DMS53 (cell line): Measurements from ENCODE around the gene AGTPBP1.
"Not testable (repeated sequence)": the region's sequence is repeated elsewhere in the genome, so short reads cannot be mapped to it uniquely, and the experiment has no call there.

Experiments used
- DNase-seq: peaks from one replicate; lab custom pipeline; 2025; lab: John Stamatoyannopoulos, UW

The AGTPBP1 gene, protein sequence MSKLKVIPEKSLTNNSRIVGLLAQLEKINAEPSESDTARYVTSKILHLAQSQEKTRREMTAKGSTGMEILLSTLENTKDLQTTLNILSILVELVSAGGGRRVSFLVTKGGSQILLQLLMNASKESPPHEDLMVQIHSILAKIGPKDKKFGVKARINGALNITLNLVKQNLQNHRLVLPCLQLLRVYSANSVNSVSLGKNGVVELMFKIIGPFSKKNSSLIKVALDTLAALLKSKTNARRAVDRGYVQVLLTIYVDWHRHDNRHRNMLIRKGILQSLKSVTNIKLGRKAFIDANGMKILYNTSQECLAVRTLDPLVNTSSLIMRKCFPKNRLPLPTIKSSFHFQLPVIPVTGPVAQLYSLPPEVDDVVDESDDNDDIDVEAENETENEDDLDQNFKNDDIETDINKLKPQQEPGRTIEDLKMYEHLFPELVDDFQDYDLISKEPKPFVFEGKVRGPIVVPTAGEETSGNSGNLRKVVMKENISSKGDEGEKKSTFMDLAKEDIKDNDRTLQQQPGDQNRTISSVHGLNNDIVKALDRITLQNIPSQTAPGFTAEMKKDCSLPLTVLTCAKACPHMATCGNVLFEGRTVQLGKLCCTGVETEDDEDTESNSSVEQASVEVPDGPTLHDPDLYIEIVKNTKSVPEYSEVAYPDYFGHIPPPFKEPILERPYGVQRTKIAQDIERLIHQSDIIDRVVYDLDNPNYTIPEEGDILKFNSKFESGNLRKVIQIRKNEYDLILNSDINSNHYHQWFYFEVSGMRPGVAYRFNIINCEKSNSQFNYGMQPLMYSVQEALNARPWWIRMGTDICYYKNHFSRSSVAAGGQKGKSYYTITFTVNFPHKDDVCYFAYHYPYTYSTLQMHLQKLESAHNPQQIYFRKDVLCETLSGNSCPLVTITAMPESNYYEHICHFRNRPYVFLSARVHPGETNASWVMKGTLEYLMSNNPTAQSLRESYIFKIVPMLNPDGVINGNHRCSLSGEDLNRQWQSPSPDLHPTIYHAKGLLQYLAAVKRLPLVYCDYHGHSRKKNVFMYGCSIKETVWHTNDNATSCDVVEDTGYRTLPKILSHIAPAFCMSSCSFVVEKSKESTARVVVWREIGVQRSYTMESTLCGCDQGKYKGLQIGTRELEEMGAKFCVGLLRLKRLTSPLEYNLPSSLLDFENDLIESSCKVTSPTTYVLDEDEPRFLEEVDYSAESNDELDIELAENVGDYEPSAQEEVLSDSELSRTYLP

GRCh38 chr9:85741875-85742596, at the start of gene AGTPBP1:
Gene AGTPBP1 (minus strand): TSS chr9:85741954. CDS start chr9:85712533, 29,421 bp downstream.
- DNase-seq = peak; percentile 96

GRCh38 chr9:85786116-85786515, 44.4 kb upstream of the AGTPBP1 start:
- not testable (repeated sequence) for DNase-seq

- not testable (repeated sequence) for DNase-seq
These were observed 32.1 kb upstream of the AGTPBP1 start for GRCh38 chr9:85773844-85774243.

- not testable (repeated sequence) for DNase-seq
These were observed 20.0 kb upstream of the AGTPBP1 start for GRCh38 chr9:85761802-85762201.

- DNase-seq = not testable (repeated sequence)
These were observed 16.0 kb upstream of the AGTPBP1 start for GRCh38 chr9:85757716-85758115.

DNA sequence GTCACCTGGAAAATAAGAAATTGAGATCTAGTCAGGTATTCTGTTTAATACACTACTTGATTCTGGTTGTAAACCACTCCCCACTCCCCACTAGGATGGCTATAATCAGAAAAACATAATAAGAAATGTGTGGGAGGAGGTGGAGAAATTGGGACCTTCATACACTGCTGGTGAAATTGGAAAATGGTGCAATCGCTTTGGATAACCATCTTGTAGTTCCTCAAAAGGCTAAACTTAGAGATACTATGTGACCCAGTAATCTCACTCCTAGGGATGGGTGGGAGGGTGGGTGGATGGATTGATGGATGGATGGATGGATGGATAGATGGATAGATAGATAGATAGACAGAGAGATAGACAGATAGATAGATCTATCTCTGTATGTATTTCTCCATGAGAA, 14.5 kb upstream of the AGTPBP1 start:
- not testable (repeated sequence) for DNase-seq

- no peak for DNase-seq
These were observed 4.6 kb upstream of the AGTPBP1 start for GRCh38 chr9:85746309-85746708.

DNA sequence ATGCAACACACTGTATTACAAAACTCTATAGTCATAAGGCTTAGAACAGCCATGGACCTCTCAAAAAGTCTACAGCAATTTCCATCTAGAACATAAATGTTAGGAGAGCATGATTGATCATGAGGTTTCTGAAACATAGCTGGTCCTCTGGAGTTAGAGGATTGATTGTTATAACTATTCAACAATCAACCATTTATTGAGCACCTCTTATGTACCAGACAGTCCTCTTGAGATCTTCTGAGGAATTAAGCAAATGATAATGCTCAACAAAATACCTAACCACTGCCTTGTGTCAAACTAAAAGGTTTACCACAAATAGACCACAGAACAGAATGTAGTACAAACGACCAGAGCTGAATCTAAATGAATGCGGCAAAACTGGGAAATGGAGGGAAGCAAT, 3.4 kb upstream of the AGTPBP1 start:
- DNase-seq = no peak

DNA sequence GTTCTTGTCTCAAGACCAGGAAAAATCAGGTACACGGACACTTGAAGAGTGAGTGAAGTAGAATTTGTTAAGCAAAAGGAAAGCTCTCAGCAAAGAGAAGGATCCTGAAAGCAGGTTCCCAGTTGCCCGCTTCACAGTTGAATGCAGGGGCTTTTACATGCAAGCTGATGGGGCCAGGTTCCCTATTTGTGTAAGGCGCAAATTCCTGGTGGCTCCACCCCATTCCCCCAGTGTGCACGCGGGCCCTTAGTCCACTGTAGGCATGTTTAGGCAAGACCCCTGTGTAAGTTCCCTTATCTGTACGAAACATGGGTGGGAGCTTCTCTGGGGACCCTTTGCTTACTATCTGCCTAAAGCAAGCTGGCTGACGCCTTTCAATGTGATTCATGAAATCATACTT, 2.7 kb upstream of the AGTPBP1 start:
- no peak for DNase-seq

DNA sequence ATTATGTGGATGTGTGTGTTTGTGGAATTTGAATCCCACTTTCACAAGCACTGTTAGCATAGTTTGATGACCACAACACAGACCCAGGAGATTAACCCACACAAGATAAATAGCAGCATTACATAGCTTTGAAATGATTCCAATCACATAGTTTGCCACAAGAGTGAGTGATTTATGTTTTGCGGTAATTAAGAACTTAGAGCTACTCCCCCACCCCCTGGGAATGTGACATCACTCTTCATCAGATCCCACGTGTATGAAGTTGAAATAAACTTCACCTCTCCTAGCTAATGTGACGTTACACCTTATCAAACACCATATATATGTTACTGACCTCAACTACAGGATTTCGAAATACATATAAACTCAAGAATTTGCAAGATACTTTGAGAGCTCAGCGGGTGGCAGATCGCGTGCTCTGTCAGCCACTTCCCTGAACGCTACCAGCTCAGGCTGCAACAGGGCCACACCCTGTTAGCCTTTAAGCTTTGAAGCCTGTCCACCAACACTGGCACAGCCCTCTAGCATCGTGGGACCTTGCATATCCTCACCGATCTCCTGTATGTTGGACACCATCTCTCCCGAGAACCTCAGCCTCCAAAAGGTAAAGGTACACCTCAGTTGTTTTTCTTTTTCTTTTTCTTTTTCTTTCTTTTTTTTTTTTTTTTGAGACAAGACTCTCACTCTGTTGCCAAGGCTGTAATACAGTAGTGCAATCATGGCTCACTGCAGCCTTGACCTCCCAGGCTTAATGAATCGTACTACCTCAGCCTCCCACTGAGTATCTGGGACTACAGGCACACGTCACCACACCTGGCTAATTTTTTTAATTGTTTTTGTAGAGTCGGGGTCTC, 1.7 kb upstream of the AGTPBP1 start:
- peak; percentile 31 for DNase-seq

GRCh38 chr9:85742597-85742936, 813 bp upstream of the AGTPBP1 start:
- no peak for DNase-seq

DNA sequence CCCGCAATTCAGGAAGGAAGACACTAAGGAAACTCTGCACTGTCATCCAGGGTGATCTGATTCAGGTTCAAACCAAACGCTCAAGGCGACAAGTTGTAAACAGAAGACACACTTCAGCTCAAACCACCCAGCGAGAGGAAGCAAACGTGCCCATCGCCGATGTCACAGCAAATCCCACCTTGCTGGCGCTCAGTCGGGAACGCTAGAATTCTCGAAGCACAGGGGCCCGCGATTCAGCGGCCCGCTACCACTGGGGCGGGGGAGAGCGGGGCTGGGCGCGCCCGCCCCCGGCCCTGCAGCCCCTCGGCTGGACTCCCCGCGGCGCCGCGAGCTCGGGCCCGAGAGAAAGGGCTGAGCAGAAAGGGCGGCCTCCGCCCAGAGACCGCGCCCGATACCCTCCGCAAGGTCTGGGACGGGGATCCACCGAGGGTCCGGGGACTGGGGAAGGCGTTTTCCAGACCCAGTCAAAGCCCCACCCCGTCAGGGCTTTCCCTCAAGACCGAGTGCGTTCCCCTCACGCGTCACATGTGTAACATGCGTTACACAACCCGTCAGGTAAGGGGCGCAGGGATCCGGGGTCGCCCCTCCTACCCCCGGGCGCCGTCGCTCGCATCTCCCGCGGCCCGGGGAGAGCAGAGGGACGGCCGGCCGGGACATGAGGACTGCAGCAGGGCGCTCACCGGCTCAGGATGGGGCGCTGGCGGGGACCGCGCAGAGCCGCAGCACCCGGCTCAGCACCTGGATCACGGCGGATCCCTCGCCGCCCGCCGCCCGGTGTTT, 469 bp downstream of the AGTPBP1 start:
- peak; percentile 79 for DNase-seq

DNA sequence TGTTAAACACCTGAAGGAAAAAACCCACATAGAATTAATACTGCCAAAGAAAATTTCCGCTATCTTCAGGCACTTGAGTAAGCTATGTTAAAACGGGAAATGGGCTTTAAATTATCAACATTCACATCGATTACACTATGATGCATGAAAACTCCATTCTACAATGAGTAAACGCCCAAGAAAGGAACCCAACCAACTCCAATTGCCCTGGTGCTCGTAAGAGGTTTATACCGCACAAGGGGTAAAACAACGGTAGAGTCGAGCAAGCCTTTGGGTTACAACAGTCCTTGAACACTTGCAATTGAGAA, 1.0 kb downstream of the AGTPBP1 start:
- DNase-seq = no peak

GRCh38 chr9:85738509-85738908, 3.2 kb downstream of the AGTPBP1 start:
- no peak for DNase-seq

- no peak for DNase-seq
These were observed 4.1 kb downstream of the AGTPBP1 start for GRCh38 chr9:85737671-85738070.

DNA sequence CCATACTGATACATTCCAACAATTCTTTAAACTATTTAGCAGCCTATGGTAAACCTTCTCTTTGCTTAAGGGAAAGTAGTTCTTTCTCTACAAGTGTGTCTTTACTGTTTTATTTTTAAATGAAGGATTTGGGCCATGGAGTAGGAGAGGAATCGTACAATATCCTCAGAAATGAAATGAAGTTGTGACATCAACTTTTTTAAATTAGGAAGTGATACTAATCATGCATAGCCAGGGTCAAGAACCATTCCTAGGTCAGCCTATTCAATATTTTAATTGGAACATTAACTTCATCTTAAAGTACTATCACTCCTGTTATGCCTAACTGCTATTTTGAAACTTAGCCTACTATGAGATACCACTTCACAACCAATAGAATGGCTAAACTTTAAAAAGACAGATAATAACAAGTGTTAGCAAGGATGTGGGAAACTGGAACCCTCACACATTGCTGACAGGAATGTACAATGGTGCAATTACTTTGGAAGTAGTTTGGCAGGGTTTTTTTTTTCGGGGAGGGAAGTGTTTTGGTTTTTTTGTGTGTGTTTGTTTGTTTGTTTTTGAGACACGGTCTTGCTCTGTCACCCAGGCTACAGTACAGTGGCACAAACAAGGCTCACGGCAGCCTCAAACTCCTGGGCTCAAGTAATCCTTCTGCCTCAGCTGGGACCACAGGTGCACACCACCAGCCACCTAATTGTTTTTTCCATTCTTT, 10.7 kb downstream of the AGTPBP1 start:
- DNase-seq = no peak

- DNase-seq = no peak
These were observed 11.9 kb downstream of the AGTPBP1 start for GRCh38 chr9:85729882-85730281.

- no peak for DNase-seq
These were observed 14.3 kb downstream of the AGTPBP1 start for GRCh38 chr9:85727500-85727899.

- DNase-seq = no peak
These were observed 15.0 kb downstream of the AGTPBP1 start for GRCh38 chr9:85726737-85727136.
